Measurements from ENCODE around the gene KRTAP10-2. TPM values are rescaled to one million over a fixed set of nuclear protein-coding genes. Genes with fewer than 3 reads are reported as not detected.

KRTAP10-2 gene
- total and polyA plus RNA-seq, 9 of the 15 experiments (the other 6 are each of a cell fraction or from before 2014, with no cell fraction given) = not detected

GRCh38 chr21:44529503-44530125, 21.7 kb downstream of the KRTAP10-2 start:
- DNase-seq (ENCODE audit: extremely low read depth in 1 of 4, low spot score in 3 of 4) (no peak), ATAC-seq (no peak), FAIRE-seq (no peak)
- no peaks in the 10 kb centered on the region for H3K9me1 ChIP-seq (ENCODE audit: control insufficient read depth, insufficient read depth, low read length)
- H3K4me1 ChIP-seq (replicated peaks in 1 of 2; ENCODE audit: control insufficient read depth in 2 of 2, insufficient read depth in 2 of 2, low read length in 2 of 2) = peaks cover 0 to 16% of the 10 kb centered on the region in 2 experiments; a peak in 2 of 5 replicates
- CTCF ChIA-PET (ENCODE audit: low intra/inter-chr PET ratio) = no interaction called here
- intact Hi-C loops (cut with micrococcal nuclease) = no loop called here
- 0 out of 6 replicates have a peak, but pooled peaks of 1 of the 3 experiments have one; percentile 8 for TF ChIP-seq CTCF (IDR thresholded peaks at IDR 0.05 in 2 of 3, conservative IDR thresholded peaks at IDR 0.05 in 1 of 3; ENCODE audit: insufficient read depth in 2 of 3, low read depth in 1 of 3, low read length in 3 of 3)
- TF ChIP-seq REST (IDR thresholded peaks at IDR 0.05; ENCODE audit: borderline replicate concordance) = peak; percentile 61; the same call in 1 of the 2 replicates
- no peak for TF ChIP-seq REST (CRISPR knock-in tag; IDR thresholded peaks at IDR 0.05; ENCODE audit: low read depth)
- TF ChIP-seq MCM3 (IDR thresholded peaks at IDR 0.05) = no peak
- TF ChIP-seq NR1H2 (CRISPR knock-in tag; IDR thresholded peaks at IDR 0.05) = no peak
- BruUV-seq (replicated peaks) = no TSS peak
- H3K27me3 ChIP-seq (ENCODE audit: control insufficient read depth in 2 of 2, insufficient read depth in 2 of 2, low read length in 2 of 2) = peaks cover 44 to 84% of the 10 kb centered on the region in 2 experiments
- no peak overlapping the region for H3K4me3 ChIP-seq
- POLR2A ChIA-PET = interaction anchor here (0.7 kb wide), 1 partner anchor 61 kb away, joined by 4 read pairs; no protein-coding TSS in a partner anchor
- no peak overlapping the region for H3K27ac ChIP-seq (ENCODE audit: extremely low read depth, low read depth, low read length)
- peaks cover 6% of the 10 kb centered on the region; the same call in 1 of the 2 replicates for H3K9me3 ChIP-seq (replicated peaks; ENCODE audit: control insufficient read depth, insufficient read depth, low read depth, low read length)
- H3K36me3 ChIP-seq (ENCODE audit: control insufficient read depth, insufficient read depth, low read length) = no peaks in the 10 kb centered on the region
- no peak overlapping the region for H3K9ac ChIP-seq (ENCODE audit: insufficient read depth in 1 of 2, low read depth in 2 of 2, low read length in 2 of 2)
- H3K79me2 ChIP-seq (ENCODE audit: control insufficient read depth, insufficient read depth, low read length) = no peaks in the 10 kb centered on the region
- WGBS (ENCODE audit: insufficient coverage, low coverage, missing lambda C conversion rate) = under 1% methylated on average over 22 of the region's 23 CpGs
- H2AFZ ChIP-seq (ENCODE audit: low read depth, low read length) = no peak overlapping the region
- peaks cover 18% of the 10 kb centered on the region; the same call in 1 of the 2 replicates for H4K20me1 ChIP-seq (replicated peaks; ENCODE audit: control insufficient read depth, insufficient read depth, low read length)
- no peak overlapping the region for H3K4me2 ChIP-seq (ENCODE audit: insufficient read depth, low read length)
- in situ Hi-C loops (cut with MboI) = no loop called here

Measured in K562 (cell line).